Fibroblast of the aortic adventitia (primary cell): ENCODE measurements around the gene LMO1. TPM values are rescaled to one million over a fixed set of nuclear protein-coding genes. Genes with fewer than 3 reads are reported as not detected.

Source experiments
- DNase-seq: peaks from one replicate; pipeline ENCODE4 v3.0.0-alpha.2; 2010; ENCODE audit warnings: low read depth
- H3K4me3 ChIP-seq: 2 replicates; pipeline ENCODE4 v1.5.1; 2011; ENCODE audit warnings: low read depth, mild to moderate bottlenecking, control low read depth, low read length, moderate library complexity
- total RNA-seq: library from RNA; depleted of rRNA; stranded (reverse); fragments of >200 nt; gene quantifications from 2 replicates; pipeline ENCODE4 v1.2.3, GENCODE V29; 2012; ENCODE audit warnings: low replicate concordance
- TF ChIP-seq, protein P1 (sequence below): IDR thresholded peaks from 2 replicates; pipeline ENCODE4 v1.5.1; 2011; ENCODE audit warnings: mild to moderate bottlenecking, low read length, control low read depth, inconsistent platforms; ENCODE audit not compliant: insufficient read depth

LMO1 gene
- total RNA-seq, 1 donor, result not detected

DNA sequence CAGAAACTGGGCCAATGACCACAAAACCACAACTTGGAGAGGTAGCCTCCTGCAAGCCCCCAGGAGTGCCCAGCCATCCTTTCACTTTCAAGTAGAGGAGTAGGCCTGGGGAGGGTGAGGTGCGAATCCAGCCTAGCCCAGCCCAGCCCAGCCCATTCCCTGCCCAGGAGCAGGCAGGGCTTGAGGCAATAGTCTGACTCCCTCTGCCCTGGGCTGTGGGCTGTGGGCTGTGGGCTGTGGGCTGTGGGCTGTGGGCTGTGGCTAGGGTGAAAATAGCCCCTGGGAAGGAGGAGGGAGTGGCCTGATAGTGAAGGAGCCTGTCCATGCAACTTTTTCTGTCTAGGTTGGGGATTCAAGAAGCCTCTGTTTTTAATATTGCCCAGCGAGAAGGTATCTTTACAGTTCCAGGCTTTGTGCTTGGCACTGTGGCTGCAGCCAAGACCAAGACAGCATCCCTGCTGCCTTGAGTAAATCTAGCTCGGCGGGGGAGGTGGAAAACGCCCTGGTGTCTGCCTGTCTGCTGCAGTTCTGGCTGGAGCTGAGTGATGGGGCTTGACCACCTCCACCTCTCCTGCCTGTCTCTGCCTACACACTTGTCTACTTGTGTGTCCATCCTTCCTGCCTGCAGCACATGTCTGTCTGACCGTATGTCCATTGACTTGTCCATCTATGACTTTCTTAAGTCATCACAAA lies 40.7 kb downstream of the LMO1 start:
- no peak overlapping the region for H3K4me3 ChIP-seq
- no peak for DNase-seq
- TF ChIP-seq, protein P1, sequence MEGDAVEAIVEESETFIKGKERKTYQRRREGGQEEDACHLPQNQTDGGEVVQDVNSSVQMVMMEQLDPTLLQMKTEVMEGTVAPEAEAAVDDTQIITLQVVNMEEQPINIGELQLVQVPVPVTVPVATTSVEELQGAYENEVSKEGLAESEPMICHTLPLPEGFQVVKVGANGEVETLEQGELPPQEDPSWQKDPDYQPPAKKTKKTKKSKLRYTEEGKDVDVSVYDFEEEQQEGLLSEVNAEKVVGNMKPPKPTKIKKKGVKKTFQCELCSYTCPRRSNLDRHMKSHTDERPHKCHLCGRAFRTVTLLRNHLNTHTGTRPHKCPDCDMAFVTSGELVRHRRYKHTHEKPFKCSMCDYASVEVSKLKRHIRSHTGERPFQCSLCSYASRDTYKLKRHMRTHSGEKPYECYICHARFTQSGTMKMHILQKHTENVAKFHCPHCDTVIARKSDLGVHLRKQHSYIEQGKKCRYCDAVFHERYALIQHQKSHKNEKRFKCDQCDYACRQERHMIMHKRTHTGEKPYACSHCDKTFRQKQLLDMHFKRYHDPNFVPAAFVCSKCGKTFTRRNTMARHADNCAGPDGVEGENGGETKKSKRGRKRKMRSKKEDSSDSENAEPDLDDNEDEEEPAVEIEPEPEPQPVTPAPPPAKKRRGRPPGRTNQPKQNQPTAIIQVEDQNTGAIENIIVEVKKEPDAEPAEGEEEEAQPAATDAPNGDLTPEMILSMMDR, result no peak

DNA sequence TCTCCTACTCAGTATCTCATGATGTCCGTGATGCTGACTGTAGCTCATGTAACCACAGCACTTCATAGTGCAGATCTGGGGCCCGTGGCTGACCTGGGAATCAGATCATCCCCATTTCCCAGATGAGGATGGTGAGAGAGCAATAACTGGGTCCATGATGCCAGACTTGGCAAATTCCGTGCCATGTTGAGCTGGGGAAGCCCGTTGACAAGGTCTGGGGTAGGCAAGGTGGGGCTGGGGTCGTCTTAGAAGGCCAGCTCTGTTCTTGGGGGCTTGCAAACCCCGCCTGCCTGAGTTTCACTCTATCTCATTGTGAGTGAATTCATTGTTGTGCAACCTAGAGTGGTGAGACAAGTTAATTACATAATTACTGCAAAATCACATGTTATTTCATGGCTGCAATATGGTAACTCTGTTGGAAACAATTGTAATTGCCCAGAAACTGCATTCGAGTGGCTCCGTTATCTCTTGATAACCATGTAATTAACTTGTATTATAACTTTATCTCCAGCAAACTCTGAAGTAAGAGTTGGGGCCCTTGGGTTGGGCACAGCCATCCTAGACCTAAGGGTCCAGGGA lies 41.7 kb downstream of the LMO1 start:
- H3K4me3 ChIP-seq, result no peak overlapping the region
- TF ChIP-seq, protein P1, result no peak
- DNase-seq, result no peak

DNA sequence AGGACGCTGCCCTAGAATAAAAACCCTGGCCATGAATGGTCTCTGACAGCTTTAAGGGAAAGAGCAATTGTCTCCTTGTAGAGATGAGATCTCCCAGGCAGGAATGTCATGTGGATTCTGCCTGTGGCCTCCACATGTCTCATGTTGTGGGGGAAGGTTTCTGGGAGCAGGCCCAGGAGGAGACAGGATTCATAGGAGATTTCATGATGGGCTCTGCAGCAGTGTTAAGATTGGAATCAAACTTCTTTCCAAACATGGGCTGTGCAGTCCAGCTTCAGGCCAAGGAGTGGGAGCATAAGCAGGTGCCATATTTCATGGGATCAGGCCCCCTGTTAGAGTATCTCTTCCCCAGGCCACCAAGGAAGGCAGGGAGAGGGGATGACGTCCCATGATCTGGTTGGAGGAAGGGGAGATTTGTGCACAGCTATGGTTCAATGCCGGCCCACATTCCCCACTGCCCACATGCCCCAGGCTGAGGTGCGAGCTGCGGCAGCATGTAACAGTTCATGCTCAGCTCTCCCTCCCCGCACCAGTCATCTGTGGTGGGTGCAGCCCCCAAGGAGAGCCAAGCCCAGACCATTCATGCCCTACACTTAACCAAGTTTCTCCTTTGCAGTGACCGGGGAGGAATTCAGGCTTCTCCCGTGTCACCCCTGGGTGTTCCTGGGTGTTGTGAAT lies 42.5 kb downstream of the LMO1 start:
- no peak for DNase-seq
- TF ChIP-seq, protein P1, result no peak
- no peak overlapping the region for H3K4me3 ChIP-seq

DNA sequence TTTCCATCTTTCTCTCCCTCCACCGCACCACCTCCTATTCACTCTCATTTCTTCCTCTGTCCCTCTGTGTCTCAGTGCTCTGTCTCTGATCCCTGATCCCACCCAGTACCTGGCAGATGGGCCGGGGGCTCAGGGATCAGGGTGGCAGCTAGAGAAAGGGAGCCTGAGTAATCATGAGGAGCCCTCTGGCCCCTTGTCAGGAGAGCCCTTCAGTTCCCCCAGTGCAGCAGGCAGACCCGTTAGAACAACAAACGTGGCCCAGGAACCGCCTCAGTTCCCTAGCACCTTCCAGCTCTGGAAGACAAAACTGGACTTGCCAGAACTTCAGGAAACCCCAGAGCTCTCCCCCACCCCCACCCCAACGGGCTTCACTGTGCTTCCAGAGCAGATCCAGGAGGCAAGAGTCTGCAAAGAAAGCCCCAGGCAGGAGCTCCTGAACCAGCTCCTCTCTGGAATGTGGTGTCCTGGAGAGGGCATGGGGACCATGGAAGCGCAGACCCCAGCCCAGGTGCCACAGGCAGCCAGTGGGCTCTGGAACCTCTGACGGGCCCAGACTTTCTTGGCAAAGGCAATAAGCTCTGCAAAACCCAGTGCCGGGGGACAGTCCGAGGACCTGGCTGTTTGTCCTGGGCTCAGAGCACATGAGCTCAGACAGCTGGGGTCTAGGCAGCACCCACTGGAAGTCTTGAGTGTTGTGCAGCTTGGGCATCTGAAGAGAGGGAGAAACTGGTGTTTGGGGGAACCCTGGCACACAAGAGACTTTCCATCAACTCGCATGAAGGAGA lies 43.2 kb downstream of the LMO1 start:
- TF ChIP-seq, protein P1, result no peak
- no peak overlapping the region for H3K4me3 ChIP-seq
- DNase-seq, result no peak

DNA sequence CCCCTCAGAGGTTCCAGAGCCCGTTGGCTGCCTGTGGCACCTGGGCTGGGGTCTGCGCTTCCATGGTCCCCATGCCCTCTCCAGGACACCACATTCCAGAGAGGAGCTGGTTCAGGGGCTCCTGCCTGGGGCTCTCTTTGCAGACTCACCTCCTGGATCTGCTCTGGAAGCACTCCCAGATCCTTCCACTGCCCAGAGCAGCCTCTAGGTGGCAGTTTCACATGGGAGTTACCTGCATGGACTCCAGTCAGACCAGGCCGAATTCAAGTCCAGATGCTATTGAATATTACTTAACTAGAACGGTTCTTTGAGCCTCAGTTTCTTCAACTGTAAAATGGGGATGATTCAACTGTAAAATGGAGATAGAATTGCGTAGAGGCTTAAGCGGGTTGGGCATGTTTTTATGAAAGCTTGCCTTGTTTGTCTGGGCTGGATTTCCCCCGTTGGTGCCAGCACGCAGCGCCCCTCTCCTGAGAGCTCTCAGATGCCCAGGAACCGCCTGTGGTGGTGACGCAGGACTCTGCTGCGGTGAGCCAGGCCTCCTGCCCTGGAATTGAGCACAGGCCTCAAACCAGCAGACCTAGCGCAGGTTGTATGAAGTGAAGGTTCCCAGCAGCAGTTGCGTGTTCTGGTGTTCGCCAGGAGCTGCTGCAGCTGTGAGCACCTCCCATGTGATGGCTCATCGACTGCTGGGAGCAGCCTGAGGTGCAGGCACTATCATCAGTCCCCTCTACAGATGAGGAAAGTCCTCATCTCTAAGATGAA lies 44.2 kb downstream of the LMO1 start:
- TF ChIP-seq, protein P1, result peak; percentile 80
- peak; percentile 57 for DNase-seq
- no peak overlapping the region for H3K4me3 ChIP-seq

DNA sequence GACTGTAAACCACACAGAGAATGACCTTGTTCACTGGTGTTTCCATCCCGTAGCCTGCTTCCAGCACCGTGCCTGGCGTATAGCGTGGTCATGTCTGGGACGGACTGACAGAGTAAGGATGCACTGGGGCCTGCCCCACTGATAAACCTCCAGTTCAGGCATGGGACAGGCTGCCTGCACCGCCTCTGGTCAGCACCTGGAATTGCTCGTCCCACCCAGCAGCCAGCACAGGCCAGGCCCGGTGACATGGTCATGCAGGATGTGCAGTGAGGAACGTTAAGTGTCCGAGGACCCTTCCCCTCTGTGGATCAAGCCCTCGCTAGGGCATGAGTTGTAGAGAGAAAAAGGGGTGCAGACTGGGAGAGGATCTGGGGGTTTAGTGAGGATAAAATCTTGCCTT lies 44.8 kb downstream of the LMO1 start:
- TF ChIP-seq, protein P1, result no peak
- H3K4me3 ChIP-seq, result no peak overlapping the region
- DNase-seq, result no peak
